ENCODE results near the gene SH3YL1.
"Not testable (repeated sequence)": the region's sequence is repeated elsewhere in the genome, so short reads cannot be mapped to it uniquely, and the experiment has no call there.

SH3YL1 gene

DNA sequence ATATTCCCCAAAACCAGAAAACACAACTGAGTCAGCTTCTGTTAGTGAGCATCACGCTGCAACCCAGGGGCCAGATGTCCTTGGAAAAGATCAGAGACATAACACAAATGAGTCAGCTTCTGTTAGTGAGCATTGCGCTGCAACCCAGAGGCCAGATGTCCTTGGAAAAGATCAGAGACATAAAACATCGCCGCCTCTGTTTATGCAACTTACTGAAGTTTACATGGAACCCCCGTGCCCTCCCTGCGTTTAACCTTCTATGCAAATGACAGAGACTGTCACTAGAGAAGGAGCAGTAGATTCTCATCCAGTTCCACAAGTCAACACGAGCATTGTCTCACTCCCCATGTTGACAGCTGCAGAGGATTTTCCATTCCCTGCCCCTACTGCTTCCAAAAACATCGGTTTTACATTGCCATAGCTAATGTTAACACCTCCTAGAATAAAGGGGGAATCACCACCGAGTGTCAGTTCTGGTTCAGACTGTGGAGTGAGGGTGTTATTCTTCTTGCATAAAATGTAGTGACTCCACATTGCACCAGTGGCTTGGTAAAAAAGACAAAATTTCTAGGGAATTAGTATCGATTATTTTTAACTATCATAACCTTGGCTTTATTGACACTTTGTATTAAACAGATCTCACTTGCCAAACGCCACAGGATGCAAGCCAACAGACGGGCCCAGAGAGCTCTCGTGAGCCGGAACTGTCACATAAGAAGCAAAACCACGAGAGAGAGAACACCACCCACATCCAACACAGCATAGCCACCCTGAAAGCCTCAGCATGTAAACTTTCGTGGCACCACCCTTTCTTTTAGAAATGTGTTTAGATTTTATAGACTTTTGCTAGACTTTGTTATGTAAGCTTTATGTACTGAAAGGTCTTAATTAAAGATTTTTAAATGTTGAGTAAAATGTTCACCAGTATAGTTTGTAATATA is 87.7 kb downstream of the SH3YL1 start:
- H3K36me3 Mint-ChIP-seq (ENCODE audit: low read depth), result no peaks in the 10 kb centered on the region
- peaks cover 3% of the 10 kb centered on the region for H3K9me3 Mint-ChIP-seq
- peaks cover 16% of the 10 kb centered on the region for H3K4me1 Mint-ChIP-seq (ENCODE audit: low read depth)
- H3K4me3 Mint-ChIP-seq, result peak overlapping the region; percentile 24
- H3K27ac Mint-ChIP-seq, result peak overlapping the region; percentile 12
- H3K27me3 Mint-ChIP-seq (ENCODE audit: low read depth), result peaks cover 33% of the 10 kb centered on the region

DNA sequence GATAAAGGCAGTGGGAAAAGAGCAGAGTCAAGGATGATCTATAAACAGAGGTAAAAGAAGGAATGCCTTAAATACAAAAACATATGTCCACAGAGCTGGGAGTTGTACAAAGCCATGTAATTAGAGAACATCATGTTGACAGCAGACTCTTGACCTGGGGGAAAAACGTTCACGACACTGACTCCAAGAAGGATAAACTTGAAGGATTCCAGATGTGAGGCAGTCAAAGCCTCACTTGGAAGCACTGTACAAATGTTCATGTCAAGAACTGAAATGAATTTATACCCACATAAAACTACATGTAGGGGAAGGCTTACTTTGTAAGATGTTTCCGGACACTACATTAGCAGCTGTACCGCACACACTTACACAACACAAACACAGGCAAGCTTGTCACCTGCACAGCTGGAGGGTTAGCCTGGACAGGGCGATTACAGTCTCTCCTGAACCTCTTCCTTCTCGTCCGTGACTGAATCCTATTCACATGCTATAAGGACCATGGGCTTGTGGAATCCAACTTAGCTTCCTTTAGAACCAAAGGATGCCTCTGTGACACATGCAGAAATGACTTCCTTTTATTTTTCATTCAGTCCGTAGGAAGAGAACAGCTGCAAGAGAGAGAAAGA is 88.6 kb downstream of the SH3YL1 start:
- Mint-ChIP-seq H3K9me3 (no peaks in the 10 kb centered on the region), H3K27ac (no peak overlapping the region), H3K27me3 (ENCODE audit: low read depth) (peaks cover 33% of the 10 kb centered on the region)

DNA sequence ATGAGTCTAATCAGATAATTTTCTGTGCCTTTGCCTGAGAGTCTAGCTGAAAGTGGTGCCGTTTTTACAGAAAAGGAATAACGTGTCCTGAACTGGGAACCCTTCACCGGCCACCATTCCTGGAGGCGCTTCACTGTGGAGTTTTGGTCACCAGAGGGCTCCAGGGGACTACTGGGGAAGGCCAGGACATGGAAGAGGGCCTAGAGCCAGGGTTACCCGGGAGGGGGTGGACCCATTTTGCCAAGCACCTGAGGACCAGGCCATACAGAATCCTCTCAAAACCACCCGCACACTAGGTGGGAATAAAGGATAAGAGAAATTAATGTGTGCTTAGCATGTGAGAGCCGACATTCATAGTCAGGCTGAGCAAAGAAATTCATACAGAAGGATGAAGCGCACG is 91.7 kb downstream of the SH3YL1 start:
- H3K36me3 Mint-ChIP-seq (ENCODE audit: low read depth); H3K9me3 Mint-ChIP-seq; H3K4me3 Mint-ChIP-seq; H3K27ac Mint-ChIP-seq: not testable (repeated sequence)
- peaks cover 34% of the 10 kb centered on the region for H3K27me3 Mint-ChIP-seq (ENCODE audit: low read depth)
- peaks cover 16% of the 10 kb centered on the region for H3K4me1 Mint-ChIP-seq (ENCODE audit: low read depth)

More for the DNA sequence above, 88.6 kb downstream of the SH3YL1 start:
- no peak overlapping the region for H3K4me3 Mint-ChIP-seq
- peaks cover 16% of the 10 kb centered on the region for H3K4me1 Mint-ChIP-seq (ENCODE audit: low read depth)
- no peaks in the 10 kb centered on the region for H3K36me3 Mint-ChIP-seq (ENCODE audit: low read depth)

DNA sequence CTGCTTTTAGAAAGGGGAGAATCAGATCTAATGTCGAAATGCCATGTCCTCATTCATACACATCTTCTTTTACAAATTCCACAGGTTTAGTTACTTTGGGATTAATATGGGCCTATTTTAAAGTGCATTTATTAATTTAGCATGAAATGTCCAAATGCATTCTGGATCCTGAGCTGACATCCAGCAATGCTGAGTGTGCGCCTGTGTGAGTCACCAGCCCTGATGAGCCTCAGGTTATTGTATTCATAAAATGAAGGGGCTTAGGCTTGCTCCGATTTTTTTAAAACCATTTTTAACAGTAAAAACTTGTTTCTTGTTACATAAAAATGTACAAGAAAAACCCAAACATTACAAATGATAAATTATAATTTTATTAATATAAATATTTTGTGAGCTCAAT is 94.1 kb downstream of the SH3YL1 start:
- Mint-ChIP-seq H3K9me3 (no peaks in the 10 kb centered on the region), H3K4me3 (no peak overlapping the region), H3K36me3 (ENCODE audit: low read depth) (no peaks in the 10 kb centered on the region), H3K27ac (no peak overlapping the region), H3K4me1 (ENCODE audit: low read depth) (no peaks in the 10 kb centered on the region), H3K27me3 (ENCODE audit: low read depth) (peaks cover 21% of the 10 kb centered on the region)
